ENCODE results near the gene UFM1.

GRCh38 chr13:38369058-38369457 is 19.4 kb downstream of the UFM1 start:
- TF ChIP-seq CTCF (IDR thresholded peaks at IDR 0.05 in 2 of 3, conservative IDR thresholded peaks at IDR 0.05 in 1 of 3; ENCODE audit: borderline replicate concordance in 1 of 3, insufficient read depth in 1 of 3, low read depth in 2 of 3, low read length in 2 of 3) (no peak), POLR2A (IDR thresholded peaks at IDR 0.05; ENCODE audit: borderline replicate concordance, extremely low read depth, insufficient read depth, insufficient read length) (no peak)

Data from HCT116 (cell line).